ENCODE measurements around the gene UXS1. TPM values are rescaled to one million over a fixed set of nuclear protein-coding genes. Genes with fewer than 3 reads are reported as not detected.
A peak's percentile ranks its signal among the peaks of the same experiment; 100 is the strongest.

Gene UXS1
- total RNA-seq, 4 donors from 2014 or later: 32.2 to 94.2 (median 36.0) TPM

DNA sequence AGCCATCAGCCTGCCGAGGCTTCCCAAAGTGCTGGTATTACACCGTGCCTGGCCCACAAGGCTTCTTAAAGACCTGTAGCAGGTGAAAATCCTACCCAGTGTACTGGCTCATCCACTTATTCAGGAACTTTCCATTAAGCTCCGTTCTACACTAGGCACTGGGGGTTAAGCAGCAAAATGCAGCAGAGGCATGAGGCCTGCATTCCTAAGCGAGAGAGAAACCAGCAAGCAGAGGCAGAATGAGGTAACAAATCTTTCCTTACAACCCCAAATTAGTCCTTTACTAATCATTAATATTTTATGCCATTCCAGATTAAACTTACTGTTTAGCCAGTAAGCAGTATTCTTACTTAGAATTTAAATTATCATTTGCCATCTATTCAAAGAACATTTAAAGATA lies 32.8 kb downstream of the UXS1 start:
- no peaks in the 10 kb centered on the region for H3K9me3 ChIP-seq
- no peak overlapping the region for H3K4me3 ChIP-seq (replicated peaks in 1 of 3)
- TF ChIP-seq CTCF (IDR thresholded peaks at IDR 0.05) (no peak), POLR2A (IDR thresholded peaks at IDR 0.05) (no peak)
- no peaks in the 10 kb centered on the region for H3K27me3 ChIP-seq
- WGBS, 2 donors: 95 to 98% methylated on average over 4 of the region's 4 CpGs
- peaks cover 39 to 44% of the 10 kb centered on the region in 2 donors for H3K4me1 ChIP-seq
- no peak for DNase-seq
- intact Hi-C loops (cut with DNase I): no loop called here
- H3K27ac ChIP-seq: no peak overlapping the region
- no peaks in the 10 kb centered on the region for H3K36me3 ChIP-seq

DNA sequence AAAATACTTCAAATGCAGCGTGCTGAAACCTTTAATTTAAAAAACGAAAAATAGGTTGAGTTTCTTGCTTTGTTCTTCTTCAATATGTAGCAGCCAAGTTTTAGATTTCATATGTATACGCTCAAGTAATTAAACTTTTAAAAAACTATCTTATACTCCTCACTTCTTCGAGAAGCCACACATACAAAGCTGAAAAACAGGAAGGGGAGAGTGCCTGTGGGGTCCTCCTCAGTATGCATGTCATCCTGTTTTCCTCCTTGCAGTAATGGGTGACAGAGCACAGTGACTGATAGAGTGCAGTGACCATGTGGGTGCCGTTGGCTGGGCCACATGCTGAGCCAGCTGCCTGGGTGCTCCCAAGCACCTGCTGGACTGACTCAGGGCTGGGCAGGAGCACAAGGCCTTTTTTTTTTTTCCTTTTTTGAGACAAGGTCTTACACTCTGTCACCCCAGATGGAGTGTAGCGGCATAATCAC lies 33.3 kb downstream of the UXS1 start:
- H3K9me3 ChIP-seq: no peaks in the 10 kb centered on the region
- H3K4me3 ChIP-seq (replicated peaks in 1 of 3): no peak overlapping the region
- WGBS, 2 donors: 82 to 86% methylated on average over 6 of the region's 6 CpGs
- intact Hi-C loops (cut with DNase I): no loop called here
- peaks cover 39 to 44% of the 10 kb centered on the region in 2 donors for H3K4me1 ChIP-seq
- TF ChIP-seq POLR2A (IDR thresholded peaks at IDR 0.05): no peak
- TF ChIP-seq CTCF (IDR thresholded peaks at IDR 0.05): no peak
- H3K27me3 ChIP-seq: no peaks in the 10 kb centered on the region
- H3K36me3 ChIP-seq: no peaks in the 10 kb centered on the region
- peak in 1 of 2 donors; percentile 20 for DNase-seq
- H3K27ac ChIP-seq: no peak overlapping the region

DNA sequence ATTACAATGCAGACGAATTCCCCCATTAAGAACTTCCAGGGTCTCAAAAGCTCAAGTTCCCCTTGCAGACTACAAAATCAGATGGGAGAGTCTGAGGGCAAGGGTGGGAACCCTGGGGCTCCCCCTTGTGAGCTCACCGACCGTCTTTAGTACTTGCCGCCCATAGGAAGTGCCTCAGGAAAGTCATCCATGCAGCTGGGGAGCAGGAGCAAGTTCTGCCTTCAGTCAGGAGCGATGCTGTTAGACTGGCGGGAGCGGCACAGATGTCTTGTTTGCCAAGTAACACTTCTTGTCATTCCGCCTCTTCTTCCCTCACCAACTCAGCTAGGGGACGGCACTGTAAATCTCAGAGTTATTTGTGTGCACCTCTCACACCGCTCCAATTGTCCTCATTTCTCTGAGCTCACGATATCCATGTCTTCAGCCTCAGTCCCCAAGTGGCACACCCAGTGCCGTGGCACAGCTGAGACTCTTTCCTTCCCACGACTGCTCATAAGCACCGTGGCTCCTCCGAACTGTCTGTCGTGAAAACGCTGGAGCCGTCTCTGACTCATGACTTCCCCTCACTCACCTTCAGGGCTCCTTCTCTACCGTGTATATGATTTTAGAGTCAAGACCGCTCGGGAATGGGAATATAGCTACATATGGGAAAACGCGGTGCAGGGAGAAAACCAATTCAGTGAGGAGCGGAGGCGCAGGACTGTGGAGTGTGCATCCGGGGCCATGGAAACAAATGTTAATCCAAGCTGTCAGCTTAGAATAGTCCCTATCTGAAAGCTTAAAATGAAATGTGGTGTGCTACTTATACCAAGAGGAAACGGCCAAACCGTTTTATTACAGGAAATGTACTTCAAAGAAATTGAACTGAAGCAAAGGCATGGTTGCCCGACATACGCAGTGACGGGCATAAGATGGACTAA lies 34.0 kb downstream of the UXS1 start:
- DNase-seq: no peak
- H3K4me3 ChIP-seq (replicated peaks in 1 of 3): no peak overlapping the region
- no peak overlapping the region for H3K27ac ChIP-seq
- no peaks in the 10 kb centered on the region for H3K27me3 ChIP-seq
- H3K9me3 ChIP-seq: no peaks in the 10 kb centered on the region
- intact Hi-C loops (cut with DNase I): no loop called here
- H3K4me1 ChIP-seq: peaks cover 39 to 44% of the 10 kb centered on the region in 2 donors
- H3K36me3 ChIP-seq: no peaks in the 10 kb centered on the region
- TF ChIP-seq POLR2A (IDR thresholded peaks at IDR 0.05): no peak
- no peak for TF ChIP-seq CTCF (IDR thresholded peaks at IDR 0.05)
- WGBS, 2 donors: 82 to 86% methylated on average over 31 of the region's 31 CpGs

GRCh38 chr2:106158871-106159270 lies 35.2 kb downstream of the UXS1 start:
- 77 to 80% methylated on average over 10 of the region's 10 CpGs for WGBS, 2 donors
- Histone ChIP-seq H3K9me3 (no peaks in the 10 kb centered on the region), H3K4me3 (replicated peaks in 1 of 3) (no peak overlapping the region), H3K27me3 (no peaks in the 10 kb centered on the region), H3K36me3 (no peaks in the 10 kb centered on the region), H3K27ac (no peak overlapping the region), H3K4me1 (peaks cover 32 to 33% of the 10 kb centered on the region in 2 donors)
- intact Hi-C loops (cut with DNase I): no loop called here
- no peak for DNase-seq
- no peak for TF ChIP-seq CTCF (IDR thresholded peaks at IDR 0.05)
- TF ChIP-seq POLR2A (IDR thresholded peaks at IDR 0.05): no peak

GRCh38 chr2:106158131-106158530 lies 36.0 kb downstream of the UXS1 start:
- Histone ChIP-seq H3K4me1 (peaks cover 27% of the 10 kb centered on the region in 2 donors), H3K27me3 (no peaks in the 10 kb centered on the region), H3K36me3 (no peaks in the 10 kb centered on the region), H3K4me3 (replicated peaks in 1 of 3) (no peak overlapping the region), H3K9me3 (no peaks in the 10 kb centered on the region), H3K27ac (peak overlapping the region in 1 of 3 donors; percentile 33)
- DNase-seq: no peak
- TF ChIP-seq POLR2A (IDR thresholded peaks at IDR 0.05): no peak
- no peak for TF ChIP-seq CTCF (IDR thresholded peaks at IDR 0.05)
- intact Hi-C loops (cut with DNase I): no loop called here
- 43 to 44% methylated on average over 4 of the region's 4 CpGs for WGBS, 2 donors
